ENCODE data around the gene OR51G2.

The OR51G2 gene

GRCh38 chr11:4881188-4881587, 38.0 kb downstream of the OR51G2 start:
- H3K4me3 ChIP-seq (ENCODE audit: low read depth, low read length), result no peak overlapping the region
- no peak for TF ChIP-seq CTCF (IDR thresholded peaks at IDR 0.05; ENCODE audit: borderline replicate concordance, insufficient read depth, low read depth, low read length)

- no peak for TF ChIP-seq CTCF (IDR thresholded peaks at IDR 0.05; ENCODE audit: borderline replicate concordance, insufficient read depth, low read depth, low read length)
- no peak overlapping the region for H3K4me3 ChIP-seq (ENCODE audit: low read depth, low read length)
Observed at GRCh38 chr11:4865855-4866254, 53.3 kb downstream of the OR51G2 start.

- no peak for TF ChIP-seq CTCF (IDR thresholded peaks at IDR 0.05; ENCODE audit: borderline replicate concordance, insufficient read depth, low read depth, low read length)
- no peak overlapping the region for H3K4me3 ChIP-seq (ENCODE audit: low read depth, low read length)
Observed at GRCh38 chr11:4863876-4864275, 55.3 kb downstream of the OR51G2 start.
